A549 (cell line): ENCODE results near the gene ANK2.

ENCODE experiments used
- CTCF ChIP-seq: fragments of >200 bp; sonication (Bioruptor Twin); formaldehyde crosslinking; IDR thresholded peaks from 3 replicates; pipeline ENCODE4 v1.5.1; 2016
- EP300 ChIP-seq, 2 experiments: fragments of >200 bp; sonication (Bioruptor Twin); formaldehyde crosslinking; IDR thresholded peaks; 2 replicates in 1 of 2; 3 replicates in 1 of 2; pipeline ENCODE4 v1.6.1; 2016 to 2017
- POLR2A ChIP-seq: IDR thresholded peaks from 2 replicates; pipeline ENCODE4 v1.6.1; 2012; ENCODE audit warnings: mild to moderate bottlenecking, low read length
- SREBF2 ChIP-seq: fragments of 450-650 bp; IDR thresholded peaks from 2 replicates; pipeline ENCODE4 v1.6.1; 2014; ENCODE audit warnings: mild to moderate bottlenecking, moderate library complexity
- ZC3H11A ChIP-seq: fragments of 450-650 bp; IDR thresholded peaks from 2 replicates; pipeline ENCODE4 v1.6.1; 2014; ENCODE audit warnings: antibody characterized with exemption, mild to moderate bottlenecking

- TF ChIP-seq CTCF = no peak
- no peak for TF ChIP-seq ZC3H11A
- no peak for TF ChIP-seq EP300 (IDR thresholded peaks at IDR 0.05)
- no peak for TF ChIP-seq POLR2A
- no peak for TF ChIP-seq SREBF2
Observed at GRCh38 chr4:113293043-113293560, 243.6 kb downstream of the ANK2 start.
